Activated T-helper 1 cell treated with anti-CD3 and anti-CD28 coated beads, Interleukin-2, amount 50 U/mL, for 16 hours (primary cell): ENCODE results near the gene ZBTB16.

Experiments
- DNase-seq, 2 donors: peaks; one replicate each; pipeline ENCODE4 v3.0.0-alpha.2; 2020; ENCODE audit warnings: low read depth in 1 of 2, low spot score in 1 of 2

Gene ZBTB16

DNA sequence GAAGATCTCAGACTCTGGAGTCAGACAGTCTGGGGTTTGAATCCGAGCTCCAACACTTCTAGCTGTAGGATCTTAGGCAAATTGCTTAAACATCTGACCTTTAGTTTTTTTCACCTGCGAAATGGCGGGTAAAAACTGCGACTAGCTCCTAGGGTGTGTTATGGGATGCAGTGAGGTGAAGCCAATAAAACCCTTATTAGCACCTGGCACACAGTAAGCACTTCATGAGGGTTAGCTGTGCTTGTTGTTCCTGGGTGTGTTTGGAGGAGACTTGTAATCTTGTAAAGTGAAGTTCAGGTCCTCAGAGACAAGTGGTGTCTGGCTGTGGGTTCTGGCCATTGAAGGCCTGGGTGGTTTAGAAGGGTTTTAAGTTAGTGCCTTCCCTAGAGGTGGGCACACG lies 68.9 kb downstream of the ZBTB16 start:
- DNase-seq = no peak

DNA sequence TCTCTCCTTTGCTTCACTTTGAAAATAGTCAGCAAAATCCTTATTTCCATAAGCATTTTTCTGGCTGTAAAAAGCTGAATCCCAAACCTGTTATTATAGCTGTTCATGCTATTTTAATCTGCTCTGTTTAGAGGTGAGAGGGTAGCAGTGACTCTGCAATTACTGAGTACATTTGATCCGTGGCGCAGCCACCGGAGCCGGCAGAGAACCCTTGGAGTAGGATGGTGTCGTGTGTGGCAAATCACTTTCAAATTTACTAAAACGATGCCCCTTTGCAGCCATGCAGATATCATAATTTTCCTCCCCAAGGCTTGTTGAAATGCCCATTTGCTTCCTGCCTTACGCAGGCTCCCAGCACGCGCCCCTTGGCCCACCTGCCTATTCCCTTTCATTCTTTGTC lies 69.6 kb downstream of the ZBTB16 start:
- no peak for DNase-seq

DNA sequence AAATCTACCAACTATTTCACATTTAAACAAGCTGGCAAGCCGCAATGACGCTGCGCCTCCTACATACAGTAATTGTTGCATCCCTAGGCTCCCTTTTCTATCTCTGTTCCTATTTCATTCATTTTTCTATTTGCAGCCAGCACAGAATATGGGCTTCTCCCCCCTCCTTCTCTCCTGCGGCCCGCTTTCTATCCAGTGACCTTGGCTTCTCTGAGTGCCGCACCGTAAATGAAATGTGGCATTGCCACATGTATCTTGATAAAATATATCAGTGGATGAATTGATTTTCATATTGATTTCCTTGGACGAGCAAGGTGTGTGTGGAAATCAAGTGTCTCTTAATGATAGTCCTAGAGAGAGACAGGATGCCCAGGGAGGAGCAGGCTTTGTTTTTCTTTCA lies 70.2 kb downstream of the ZBTB16 start:
- DNase-seq = no peak

DNA sequence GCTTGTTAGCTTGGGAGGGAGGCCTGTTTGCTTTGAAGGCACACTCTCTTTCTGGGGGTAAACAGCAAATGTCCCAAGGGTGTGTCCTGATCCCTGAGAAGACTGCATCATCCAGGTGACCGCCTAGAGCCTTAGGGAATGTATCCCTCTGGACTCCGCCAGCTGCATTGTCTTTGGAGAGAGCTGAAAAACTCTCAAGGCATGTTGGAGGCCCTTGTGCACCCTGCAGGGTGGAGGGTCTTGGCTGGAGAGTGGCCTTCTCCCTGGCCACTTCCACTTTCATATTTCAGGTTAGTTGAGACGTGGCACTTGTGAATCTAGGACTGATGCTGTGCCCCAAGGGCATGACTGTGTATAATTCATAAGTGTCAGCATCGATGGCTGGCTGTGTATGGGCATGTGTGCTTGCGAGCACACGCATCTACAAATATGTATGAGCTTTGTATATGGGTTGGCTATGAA lies 70.6 kb downstream of the ZBTB16 start:
- no peak for DNase-seq

DNA sequence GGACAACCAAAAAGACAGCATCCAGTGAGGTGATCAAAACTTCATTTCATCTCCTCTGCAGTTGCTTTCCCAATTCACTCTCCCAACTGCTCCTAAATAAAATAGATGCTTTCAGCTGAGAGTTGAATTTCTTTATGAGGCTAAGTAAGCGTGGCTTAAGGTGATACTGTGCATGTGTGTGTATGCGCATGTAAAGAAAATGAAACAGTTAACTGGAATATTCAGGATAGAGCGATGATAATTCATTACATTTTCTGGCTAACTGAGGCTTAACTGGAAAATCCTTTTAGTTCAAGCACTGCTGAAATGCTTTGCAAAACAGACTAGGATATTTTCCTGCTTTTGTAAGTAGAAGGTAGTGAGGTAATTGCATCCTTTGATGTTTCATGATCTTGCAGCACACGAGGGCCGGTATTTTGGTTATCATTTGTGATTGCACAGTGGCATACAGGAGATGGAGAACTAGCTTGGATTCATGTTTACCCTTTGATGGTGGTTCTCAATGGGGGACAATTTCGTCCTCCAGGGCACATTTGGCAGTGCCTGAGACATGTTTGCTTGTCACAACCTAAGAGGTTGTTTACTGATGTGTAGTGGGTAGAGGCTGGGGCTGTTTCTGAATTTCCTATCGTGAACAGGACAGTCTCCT lies 71.2 kb downstream of the ZBTB16 start:
- no peak for DNase-seq

DNA sequence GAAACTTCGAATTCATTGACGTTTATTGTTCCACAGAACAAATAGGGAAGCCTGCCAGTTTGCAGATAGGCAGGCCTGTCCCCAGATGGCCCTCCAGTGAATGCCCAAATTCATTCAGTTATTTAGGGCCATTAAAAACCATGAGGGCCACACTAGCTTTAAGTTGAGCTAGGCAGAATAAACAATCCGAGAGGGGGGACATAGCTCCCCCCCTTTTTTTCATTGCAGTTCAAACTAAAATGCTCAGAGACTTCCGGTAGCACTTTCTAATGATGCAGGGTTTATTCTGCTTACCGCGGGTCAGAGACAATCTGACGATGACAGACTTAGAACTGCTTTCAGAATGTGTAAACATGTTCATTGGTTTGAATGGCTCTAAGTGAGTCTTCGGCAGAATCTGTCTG lies 72.0 kb downstream of the ZBTB16 start:
- no peak for DNase-seq

DNA sequence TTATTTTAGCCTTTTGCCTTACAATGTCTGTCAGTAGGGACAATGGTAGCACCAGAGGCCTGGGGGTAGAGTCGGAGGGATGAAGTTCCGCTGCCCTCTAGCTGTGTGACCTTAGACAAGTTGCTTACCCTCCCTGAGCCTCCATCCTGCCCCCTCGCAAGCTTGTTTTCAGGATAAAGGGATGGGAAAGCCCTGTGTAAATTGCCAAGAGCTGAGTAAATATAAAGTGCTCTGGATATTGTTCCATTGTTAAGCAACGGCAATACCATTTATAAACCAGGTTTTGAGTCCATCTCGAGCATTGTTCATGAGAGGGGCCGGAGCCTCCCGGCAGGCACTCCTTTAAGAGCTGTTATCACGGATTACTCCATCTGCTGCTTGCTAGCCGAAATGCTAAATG lies 72.9 kb downstream of the ZBTB16 start:
- DNase-seq = no peak

DNA sequence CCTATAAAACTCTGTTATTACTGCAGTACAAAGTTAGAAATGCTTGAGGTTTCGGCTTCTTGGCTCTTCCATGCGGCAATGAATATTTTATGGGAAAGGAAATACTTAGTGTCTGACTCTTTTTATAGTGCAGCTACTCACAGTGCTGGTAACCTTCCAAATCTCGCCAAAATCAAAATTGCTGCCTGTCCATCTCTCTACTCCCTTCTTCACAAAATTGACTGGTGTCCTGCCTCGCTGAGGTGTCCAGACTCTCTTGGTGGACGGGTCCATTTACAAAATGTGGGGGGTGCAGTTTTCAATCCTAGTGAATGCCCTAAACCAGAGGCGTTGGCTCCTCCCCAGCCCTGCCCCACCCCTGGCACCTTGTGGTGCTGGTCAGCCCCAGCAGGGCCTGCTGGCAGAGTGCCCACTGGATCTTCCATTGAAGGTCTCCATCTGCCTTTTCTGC lies 73.5 kb downstream of the ZBTB16 start:
- DNase-seq = no peak

DNA sequence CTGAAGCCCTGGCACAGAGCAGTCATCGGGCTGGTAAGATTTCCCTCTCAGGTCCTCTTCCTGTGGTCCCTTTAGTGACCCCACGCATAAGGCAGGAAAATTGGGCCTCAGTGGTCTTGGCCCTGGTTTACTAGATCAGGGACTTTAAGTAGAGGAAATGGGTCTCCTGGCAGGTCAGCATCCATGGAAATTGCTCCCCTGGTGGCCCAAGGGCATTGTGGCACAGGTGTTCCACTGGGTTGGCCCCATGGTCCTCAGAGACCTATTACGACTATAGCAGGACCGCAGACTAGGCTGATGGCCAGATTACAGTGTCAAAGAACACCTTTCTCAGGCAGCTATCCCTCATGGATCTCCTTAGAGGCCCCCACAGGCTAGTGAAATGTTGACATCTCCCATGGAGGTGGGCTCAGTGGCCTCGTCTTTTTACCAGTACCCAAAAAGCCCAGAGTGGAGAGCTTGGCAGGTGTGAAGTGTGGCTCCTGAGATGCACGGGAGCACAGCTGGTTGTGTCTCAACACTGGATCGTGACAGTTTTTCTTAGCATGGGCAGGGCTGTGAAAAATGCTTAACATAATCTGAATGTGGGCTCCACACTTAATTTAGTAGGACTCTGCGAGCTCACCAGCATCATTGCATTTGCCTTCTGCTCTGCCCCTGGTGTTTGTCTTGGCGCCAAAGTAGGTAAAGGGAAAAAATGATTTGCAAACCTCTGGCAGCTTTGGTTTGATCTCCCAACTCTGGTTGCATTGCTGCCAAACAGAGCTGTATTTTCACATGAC lies 74.2 kb downstream of the ZBTB16 start:
- DNase-seq = no peak

DNA sequence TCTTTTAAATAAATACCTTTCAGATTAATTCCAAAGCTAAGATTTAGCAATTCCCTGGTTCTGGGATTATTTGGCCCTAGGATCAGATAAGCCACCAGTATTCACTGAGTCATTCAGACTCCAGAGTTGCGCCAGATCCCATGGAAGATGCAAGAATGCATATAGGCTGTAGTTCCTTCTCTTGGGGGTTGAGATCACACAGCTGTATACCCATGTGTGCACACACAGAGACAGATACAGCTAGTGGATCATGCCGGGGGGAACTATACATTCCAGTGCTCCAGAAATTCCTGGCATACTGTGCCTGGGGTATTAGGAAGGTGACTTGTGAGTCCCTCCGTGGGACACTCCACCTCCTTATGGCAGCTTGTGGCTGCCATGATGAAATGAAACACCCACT lies 75.4 kb downstream of the ZBTB16 start:
- DNase-seq = no peak

DNA sequence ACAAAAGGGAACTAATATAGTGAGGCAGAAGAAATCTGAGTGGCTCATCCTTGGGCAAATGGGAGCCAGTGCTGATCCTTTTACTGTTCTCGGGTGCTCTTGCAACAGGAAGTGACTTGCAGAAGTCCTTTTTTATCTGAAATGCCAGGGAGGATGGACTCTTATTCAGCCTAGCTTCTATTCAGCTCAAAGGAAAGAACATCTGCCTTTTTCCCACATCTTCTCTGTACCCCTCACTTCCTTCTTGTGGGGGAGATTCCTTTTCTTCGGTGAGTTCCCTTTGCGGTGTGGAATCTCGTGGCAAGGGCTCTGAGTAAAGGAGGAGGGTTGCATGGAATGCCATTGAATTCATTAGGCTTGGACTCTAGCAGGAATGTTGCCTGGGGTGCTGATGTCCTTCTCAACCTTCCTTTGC lies 76.2 kb downstream of the ZBTB16 start:
- DNase-seq = no peak

DNA sequence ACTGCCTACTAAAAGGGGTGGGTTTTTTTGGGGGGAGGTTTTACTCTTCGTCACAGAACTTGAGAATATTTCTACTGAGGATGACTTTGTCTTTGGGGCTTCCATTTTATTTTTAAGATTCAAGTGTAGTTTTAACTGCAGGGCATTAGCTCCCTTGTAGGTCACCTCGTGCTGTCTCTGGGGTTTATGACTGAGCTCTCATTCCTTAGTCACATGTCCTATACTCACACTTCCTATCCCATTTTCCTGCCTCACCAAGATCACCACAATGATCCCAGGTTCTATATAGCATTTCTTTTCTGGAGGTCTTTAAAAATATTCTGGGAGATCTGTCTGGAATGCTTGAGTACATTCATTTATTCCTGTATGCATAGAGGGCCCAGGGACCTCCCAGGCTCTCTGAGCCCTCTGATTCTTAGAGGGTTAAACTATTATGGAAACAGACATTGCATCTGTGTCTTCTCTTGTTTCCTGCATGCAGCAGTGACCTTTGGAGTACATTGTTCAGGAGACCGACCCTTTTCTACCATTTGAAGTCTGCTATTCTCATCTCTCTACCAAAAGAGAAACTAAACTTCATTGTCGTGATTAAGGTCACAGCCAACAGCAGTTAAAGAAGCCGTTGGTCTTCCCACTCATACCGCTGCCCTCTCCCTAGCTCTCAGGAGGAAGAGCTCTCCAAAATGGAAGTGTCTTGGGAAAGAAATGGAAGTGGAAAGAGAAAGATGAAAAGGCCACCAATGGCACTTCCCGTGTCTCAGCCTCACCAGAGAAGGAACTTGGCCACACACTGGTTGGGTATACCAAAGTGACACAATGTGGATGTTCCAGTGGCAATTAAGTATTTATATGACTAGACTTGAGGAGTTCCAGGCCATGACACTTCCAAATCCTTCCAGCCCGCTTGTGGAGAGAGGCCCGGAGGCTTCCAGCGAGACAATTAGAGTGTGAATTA lies 77.5 kb downstream of the ZBTB16 start:
- no peak for DNase-seq

DNA sequence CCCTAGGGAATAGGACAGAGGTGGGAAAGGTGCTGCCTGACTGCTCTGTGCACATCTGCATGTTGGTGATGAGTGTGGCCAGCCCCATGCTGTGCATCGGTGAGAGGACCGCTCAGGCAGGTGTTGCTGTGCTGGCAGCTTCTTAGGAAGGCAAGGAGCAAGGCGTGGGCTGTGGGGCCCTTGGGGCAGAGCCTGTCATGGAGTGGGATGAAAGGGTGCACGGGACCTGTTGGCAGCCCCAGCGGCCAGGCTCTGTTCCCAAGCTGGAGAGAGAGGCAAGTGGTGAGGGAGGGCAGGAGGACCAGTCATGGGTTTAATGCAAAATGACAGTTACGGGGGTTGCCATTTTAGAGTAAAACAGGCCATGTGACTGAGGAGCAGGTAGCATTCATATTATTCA lies 78.3 kb downstream of the ZBTB16 start:
- no peak for DNase-seq

DNA sequence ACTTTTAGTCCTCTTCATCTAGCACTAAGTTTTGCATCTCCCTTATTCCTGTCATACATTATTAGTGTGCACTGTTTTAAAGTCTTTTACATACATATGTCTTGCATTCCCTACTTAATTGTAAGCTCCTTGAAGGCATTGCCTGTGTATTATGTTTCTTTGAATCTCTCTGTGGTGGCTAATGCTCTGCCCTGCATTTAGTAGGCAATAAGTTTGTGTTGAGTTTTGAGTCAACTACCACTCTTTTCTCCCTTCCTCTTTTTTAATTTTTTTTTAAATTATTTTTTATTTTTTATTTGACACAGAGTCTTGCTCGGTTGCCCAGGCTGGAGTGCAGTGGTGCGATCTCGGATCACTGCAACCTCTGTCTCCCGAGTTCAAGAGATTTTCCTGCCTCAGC lies 78.9 kb downstream of the ZBTB16 start:
- no peak for DNase-seq

DNA sequence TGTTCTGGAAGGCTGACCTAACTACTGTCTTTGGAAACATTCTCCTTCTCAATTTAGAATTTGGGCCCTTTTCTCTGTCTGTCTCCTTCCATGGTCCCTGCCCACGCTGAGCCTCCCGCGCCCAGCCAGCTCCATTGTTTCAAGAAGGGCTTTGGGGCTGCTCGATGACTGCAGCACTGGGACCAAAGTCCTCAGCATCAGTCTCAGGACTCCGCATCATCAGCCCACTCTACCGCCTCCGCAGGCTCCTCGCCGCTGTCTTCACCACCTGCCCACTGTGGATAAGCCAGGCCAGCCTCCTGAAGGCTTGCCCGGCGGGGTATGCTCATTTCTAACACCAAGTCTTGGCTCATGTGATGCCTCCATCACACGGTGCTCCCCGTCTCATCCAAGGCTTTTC lies 81.3 kb downstream of the ZBTB16 start:
- no peak for DNase-seq

DNA sequence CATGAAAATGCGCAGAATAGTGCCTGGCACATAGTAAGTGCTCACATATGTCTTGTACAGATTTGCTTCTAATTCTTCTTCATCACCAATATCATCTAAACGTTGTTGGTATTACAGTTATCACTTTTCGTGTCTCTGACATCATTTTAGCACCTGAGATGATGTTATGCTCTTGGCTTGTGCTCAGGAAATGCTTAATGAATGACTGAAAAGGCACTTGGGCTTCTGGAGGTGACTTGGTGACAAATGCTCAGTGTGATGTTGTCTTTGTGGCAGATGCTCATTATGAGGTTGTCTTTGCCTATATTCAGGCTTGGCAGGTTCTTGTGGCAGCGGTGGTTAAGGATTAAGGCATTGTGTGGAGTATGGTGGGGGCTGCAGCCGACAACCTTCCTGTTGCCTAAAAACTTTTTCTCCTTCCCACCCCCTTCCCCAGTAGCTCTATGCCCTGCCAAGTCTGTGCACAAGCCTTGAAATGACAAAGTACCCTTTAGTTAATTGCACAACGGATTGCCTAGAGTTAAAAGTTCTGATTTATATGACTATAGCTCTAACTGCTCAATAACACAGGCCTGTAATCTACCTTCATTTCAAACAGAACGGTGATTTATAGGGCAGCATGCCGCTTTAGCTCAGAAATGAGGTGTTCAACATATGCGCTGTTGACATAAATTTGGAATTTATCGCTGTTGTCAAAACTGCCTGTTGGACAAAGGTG lies 82.5 kb downstream of the ZBTB16 start:
- no peak for DNase-seq

DNA sequence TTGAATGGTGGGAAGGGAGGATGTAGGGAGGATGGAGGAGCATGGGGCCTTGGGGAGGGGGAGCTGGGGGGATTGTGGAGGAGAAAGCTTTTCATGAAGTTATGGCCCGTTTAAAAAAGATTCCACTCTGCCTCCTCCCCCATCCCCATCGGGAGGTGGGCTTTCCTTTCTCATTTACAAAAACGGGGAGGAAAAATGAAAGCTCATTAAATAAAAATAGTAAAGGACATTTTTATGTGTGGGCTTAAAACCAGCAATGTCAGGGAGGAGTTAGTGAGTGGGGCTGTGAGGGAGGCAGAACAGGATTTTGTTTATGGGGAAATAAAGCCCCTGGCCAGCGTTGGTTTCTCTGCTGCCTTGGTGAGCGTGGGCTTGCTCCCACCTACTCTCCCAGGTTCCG lies 83.2 kb downstream of the ZBTB16 start:
- DNase-seq = no peak

DNA sequence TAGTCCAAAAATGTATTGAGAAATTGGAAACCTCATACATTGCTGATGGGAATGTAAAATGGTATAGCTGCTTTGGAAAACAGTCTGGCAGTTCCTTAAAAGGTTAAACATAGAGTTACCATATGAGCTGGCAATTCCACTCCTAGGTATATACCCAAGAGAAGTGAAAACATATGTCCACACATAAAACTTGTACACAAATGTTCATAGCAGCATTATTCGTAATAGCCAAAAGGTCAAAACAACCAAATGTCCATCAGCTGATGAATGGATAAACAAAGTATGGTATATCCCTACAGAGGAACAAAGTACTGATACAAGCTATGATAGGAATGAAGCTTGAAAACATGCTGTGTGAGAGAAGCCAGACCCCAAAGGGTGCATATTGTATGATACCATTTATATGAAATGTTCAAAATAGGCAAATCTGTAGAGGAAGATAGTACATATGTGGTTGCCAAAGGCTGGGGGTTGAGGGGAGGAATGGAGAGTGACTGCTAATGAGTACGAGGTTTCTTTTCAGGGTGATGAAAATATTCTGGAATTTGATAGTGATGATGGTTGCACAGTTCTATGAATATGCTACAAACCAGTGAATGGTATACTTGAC lies 85.8 kb downstream of the ZBTB16 start:
- no peak for DNase-seq

DNA sequence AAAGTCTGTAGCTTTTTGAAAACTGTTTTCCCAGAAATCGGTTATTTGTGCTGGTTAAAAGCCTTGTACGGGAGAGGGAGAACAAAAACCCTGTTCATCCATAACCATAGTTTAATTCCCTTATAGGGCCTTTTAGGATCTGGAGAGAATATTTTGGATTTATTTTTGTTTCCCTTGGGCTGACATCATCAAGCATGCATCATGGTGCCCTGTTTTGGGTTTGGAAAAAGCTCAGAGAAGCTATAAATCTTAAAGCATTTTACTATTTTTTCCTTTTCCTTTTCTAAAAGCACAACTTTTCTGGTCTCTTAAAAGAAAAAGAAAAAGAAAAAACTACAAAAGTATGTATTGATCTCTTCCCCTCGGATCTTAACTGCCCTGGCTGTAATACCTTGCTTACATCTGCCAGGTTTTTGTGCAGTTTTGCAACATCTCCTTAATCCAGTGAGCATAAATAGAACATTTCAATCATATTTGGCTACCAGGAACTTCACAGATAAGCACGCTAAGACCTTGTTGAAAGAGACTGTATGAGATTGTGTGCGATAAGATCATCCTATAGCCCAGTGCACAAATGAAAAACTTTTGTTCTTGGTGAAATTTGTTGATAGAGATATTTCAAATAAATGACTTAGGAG lies 88.0 kb downstream of the ZBTB16 start:
- DNase-seq = no peak

DNA sequence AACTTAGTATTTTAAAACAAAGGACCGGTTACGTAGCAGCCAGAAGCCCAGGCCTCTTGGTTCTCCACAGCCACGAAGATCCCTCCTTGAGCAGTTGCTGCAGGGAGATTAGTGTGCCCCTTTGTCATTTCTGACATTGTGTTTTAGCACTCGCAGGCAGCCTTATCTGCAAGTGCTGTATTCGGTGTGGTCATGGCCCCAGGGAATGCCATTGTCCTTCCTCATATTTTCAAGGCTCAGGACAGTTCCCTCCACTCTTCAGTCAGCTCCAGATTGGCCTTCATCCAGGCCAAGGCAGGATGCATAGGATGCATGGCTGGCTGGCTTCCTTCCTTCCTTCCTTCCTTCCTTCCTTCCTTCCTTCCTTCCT lies 88.5 kb downstream of the ZBTB16 start:
- no peak for DNase-seq
